Natural killer cell treated with Interleukin-12 subunit alpha and Interleukin-12 subunit beta and Interleukin-15 and Interleukin-18, amount 100 ng/mL, for 72 hours (primary cell): Measurements from ENCODE around the gene LSS. TPM values are rescaled to one million over a fixed set of nuclear protein-coding genes. Genes with fewer than 3 reads are reported as not detected.

Experiments used
- ATAC-seq, 2 donors: fragments of 150-1000 bp; cut with Tn5 transposase in 1 of 2; sonication (Bioruptor Pico), chemical (Tn5 transposase) in 1 of 2; 2 replicates each; pipeline ENCODE4 v1.10.0; 2021
- DNase-seq: peaks from one replicate; pipeline ENCODE4 v3.0.0; 2022; ENCODE audit warnings: low spot score
- H3K27ac Mint-ChIP-seq, 2 donors: 1 replicate in 1 of 2; 2 replicates in 1 of 2; pipeline ENCODE4 v1.8.0; 2022; ENCODE audit warnings: mixed read lengths in 2 of 2, mild to moderate bottlenecking in 1 of 2, moderate library complexity in 1 of 2
- H3K27me3 Mint-ChIP-seq, 2 donors: 1 replicate in 1 of 2; 2 replicates in 1 of 2; pipeline ENCODE4 v1.8.0; 2022; ENCODE audit warnings: mixed read lengths in 2 of 2
- H3K36me3 Mint-ChIP-seq: one replicate; pipeline ENCODE4 v1.8.0; 2022; ENCODE audit warnings: mixed read lengths
- H3K4me1 Mint-ChIP-seq, 2 donors: 1 replicate in 1 of 2; 2 replicates in 1 of 2; pipeline ENCODE4 v1.8.0; 2022; ENCODE audit warnings: low read depth in 2 of 2, mixed read lengths in 2 of 2, mild to moderate bottlenecking in 1 of 2
- H3K4me3 Mint-ChIP-seq: one replicate; pipeline ENCODE4 v1.8.0; 2022; ENCODE audit warnings: mixed read lengths
- H3K9me3 Mint-ChIP-seq: 2 replicates; pipeline ENCODE4 v1.8.0; 2022; ENCODE audit warnings: mixed read lengths
- total RNA-seq, 2 donors: library from RNA; stranded (reverse); gene quantifications; one replicate each; pipeline ENCODE4 v1.2.3, GENCODE V29; 2022

Gene LSS
- total RNA-seq, 2 donors from 2014 or later, result 32.6 to 54.4 TPM

DNA sequence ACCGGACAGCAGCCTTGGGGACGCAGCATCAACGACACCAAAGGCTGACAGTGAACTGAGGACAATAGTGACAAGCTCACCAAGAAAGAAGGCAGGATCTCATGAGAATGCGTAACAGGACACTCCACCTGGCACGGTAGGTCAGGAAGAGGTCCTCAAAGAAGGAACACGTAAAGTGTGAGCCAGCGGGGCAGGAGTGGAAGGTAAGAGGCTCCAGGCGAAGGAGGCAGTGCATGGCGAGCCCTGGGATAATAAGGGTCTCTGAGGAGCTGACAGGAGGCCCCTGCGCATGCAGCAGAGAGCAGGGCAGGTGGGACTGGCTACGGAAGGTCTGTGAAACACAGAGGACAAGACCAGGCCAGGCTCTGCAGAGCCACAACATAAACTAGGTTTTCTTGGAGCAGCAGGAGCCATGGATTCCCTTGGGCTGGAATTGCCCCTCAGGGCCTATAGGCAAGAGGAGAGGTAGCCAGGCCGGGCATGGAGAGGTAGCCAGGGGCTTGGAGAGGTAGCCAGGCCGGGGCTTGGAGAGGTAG is 8.2 kb downstream of the LSS start:
- Mint-ChIP-seq H3K4me1 (peaks cover 0 to 3% of the 10 kb centered on the region in 2 donors), H3K9me3 (no peaks in the 10 kb centered on the region), H3K36me3 (no peaks in the 10 kb centered on the region), H3K27me3 (no peaks in the 10 kb centered on the region), H3K27ac (no peak overlapping the region), H3K4me3 (no peak overlapping the region)
- DNase-seq (no peak), ATAC-seq (no peak)

DNA sequence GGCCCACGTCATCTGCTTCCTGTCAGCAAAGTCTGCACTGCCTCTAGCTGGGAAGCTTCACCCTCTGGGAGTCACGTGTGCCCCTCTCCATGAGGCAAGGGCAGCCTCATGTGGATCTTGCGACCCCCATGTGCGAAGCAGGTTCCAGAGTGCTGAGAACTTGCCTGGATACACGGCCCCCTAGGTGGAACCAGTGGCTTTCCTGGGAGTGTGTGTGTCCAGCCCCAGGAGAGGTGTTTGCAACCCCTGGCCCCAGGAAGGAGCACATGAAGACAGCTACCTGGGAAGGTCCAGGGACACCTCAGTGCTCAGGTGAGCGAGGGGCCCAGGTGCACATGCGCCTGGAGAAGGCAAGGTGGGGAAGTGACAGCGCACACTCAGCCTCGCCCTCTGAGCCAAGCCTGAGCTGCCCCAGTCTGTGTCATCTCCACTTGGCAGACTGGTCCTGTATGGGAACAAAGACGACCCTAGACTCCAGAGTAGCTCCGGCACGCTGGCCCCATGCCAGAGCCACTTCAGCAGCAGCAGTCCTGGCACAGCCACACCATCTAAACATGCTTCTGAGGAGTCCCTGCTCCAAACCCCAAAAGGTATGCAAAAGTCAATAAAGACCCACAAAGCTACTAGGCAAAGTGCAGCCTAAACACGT is 8.9 kb downstream of the LSS start:
- ATAC-seq, result no peak
- DNase-seq, result no peak
- H3K36me3 Mint-ChIP-seq, result no peaks in the 10 kb centered on the region
- H3K4me1 Mint-ChIP-seq, result peaks cover 0 to 3% of the 10 kb centered on the region in 2 donors
- no peak overlapping the region for H3K27ac Mint-ChIP-seq
- H3K9me3 Mint-ChIP-seq, result no peaks in the 10 kb centered on the region
- no peak overlapping the region for H3K4me3 Mint-ChIP-seq
- no peaks in the 10 kb centered on the region for H3K27me3 Mint-ChIP-seq

DNA sequence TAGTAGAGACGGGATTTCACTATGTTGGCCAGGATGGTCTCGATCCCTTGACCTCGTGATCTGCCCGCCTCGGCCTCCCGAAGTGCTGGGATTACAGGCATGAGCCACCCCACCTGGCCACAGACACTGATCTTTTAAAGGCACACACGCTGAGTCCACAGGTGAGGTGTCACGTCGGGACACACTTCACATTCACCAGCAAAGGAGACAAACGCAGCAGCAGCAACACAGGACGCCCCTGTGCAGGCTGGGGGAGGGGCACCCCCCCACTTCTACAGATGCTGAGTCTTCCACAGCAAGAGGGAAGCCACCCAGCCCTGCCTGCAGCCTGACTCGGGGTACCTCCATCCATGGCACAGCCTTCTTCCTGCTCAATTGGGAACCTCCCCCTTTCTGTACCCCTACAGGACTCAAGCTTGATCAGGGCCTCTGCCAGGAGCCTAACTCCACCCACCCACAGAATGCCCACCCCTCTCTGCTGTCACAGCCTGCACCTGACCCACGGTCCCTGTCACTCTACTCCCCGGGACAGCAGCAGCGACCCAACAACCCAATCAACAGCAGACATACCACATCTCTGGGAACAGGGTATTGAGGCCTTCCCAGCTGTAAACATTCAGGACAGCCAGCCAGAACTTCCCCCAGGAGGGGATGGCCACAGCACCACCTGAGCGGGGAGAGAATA is 9.5 kb downstream of the LSS start:
- H3K4me3 Mint-ChIP-seq, result no peak overlapping the region
- no peaks in the 10 kb centered on the region for H3K27me3 Mint-ChIP-seq
- no peak for DNase-seq
- H3K4me1 Mint-ChIP-seq, result no peaks in the 10 kb centered on the region
- H3K27ac Mint-ChIP-seq, result no peak overlapping the region
- H3K36me3 Mint-ChIP-seq, result no peaks in the 10 kb centered on the region
- no peaks in the 10 kb centered on the region for H3K9me3 Mint-ChIP-seq
- no peak for ATAC-seq

DNA sequence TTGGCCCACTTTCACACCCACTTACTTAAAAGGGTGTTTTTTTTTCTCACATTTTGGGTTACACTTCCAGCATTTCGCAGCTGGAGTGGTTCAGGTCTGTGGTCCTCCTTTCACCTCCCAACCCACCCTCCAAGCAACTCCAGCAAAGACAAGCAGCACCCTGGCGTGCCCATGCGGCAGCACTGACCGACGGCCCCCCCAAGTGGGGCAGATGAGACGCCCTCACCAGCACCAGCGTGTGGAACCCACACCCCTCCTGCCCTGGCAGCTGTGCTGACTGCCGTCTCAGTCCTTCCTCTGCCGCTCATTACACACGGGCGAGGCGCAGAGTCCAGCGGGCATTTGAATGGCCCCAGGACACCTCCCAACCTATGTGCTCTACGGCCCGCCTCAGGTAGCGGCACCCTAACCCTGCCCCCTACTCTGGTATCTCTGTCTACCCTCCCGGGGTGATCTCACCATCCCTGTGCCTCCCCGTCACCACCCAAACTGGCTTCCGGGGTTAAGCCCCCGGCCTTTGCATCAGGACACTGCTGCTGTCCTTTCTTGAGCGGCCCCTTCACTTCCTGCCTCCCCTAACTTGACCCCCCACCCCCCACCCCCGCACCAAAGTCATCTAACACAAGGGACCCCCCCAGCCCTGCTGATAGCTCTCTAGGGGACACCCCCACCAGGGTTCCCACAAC is 10.9 kb downstream of the LSS start:
- Mint-ChIP-seq H3K36me3 (no peaks in the 10 kb centered on the region), H3K9me3 (no peaks in the 10 kb centered on the region), H3K27ac (no peak overlapping the region), H3K27me3 (no peaks in the 10 kb centered on the region), H3K4me1 (no peaks in the 10 kb centered on the region), H3K4me3 (no peak overlapping the region)
- DNase-seq, result no peak
- no peak for ATAC-seq

DNA sequence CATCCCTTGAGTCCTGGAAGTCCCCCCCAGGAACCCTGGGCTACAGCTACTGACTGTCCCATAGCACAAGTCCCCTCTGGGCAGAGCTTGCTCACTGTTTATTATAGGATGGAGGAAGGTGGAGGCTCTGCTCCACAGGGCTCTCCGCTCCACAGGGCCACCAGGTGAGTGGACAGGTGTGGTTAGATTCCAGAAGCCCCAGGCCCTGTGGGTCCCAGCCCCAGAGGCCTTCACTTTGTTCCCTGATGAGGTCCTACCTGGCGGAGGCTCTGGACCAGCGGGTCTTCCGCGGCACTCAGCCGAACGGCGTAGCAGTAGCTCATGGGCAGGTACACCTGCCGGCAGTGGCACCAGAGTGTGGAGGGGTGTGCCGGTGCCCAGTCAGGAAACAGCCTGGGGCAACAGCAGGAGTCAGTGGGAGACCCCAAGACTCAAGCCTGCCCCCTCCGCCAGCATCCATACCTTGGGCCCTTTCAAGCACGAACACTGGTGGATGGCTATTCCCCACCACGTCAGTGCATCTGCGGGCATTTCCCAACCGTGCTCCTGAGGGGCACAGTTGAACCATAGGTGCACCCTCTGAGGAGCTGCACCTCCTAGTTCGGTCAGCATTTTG is 12.3 kb downstream of the LSS start:
- H3K36me3 Mint-ChIP-seq, result no peaks in the 10 kb centered on the region
- H3K4me3 Mint-ChIP-seq, result no peak overlapping the region
- H3K9me3 Mint-ChIP-seq, result no peaks in the 10 kb centered on the region
- H3K27me3 Mint-ChIP-seq, result no peaks in the 10 kb centered on the region
- no peaks in the 10 kb centered on the region for H3K4me1 Mint-ChIP-seq
- DNase-seq (no peak), ATAC-seq (no peak)
- H3K27ac Mint-ChIP-seq, result no peak overlapping the region

DNA sequence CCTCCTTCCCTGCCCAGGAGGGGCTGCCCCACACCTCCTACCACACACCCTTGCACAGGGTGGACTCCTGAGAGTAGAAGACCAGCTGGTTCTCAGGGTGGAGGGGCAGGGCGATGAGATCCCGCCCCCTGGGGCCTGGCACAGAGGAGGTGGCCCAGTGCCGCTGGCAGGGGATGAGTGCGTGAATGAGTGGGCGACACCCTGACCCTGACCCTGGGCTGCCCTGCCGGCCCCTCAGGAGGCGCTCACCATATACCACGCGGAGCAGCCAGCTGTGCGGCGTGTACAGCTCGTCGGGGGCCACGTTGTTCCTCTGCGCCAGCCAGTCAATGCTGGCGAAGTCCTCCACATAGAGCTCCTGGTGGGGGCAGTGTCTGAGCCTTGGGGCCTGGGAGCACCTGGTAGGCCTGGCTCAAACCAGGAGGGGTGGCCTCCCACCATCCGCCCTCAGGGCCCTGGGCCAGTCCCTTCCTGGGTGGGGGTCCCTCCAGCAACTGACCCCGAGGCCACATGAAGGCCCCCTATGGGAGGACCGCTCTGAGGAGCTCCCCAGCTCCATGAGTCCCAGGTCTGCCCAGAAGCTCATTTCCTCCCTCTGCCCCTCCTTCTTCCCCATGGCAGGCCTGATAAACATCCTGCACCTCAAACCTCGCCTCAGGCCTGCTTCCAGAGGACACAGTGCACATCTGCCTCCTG is 13.0 kb downstream of the LSS start:
- H3K36me3 Mint-ChIP-seq, result no peaks in the 10 kb centered on the region
- no peak overlapping the region for H3K27ac Mint-ChIP-seq
- H3K9me3 Mint-ChIP-seq, result no peaks in the 10 kb centered on the region

DNA sequence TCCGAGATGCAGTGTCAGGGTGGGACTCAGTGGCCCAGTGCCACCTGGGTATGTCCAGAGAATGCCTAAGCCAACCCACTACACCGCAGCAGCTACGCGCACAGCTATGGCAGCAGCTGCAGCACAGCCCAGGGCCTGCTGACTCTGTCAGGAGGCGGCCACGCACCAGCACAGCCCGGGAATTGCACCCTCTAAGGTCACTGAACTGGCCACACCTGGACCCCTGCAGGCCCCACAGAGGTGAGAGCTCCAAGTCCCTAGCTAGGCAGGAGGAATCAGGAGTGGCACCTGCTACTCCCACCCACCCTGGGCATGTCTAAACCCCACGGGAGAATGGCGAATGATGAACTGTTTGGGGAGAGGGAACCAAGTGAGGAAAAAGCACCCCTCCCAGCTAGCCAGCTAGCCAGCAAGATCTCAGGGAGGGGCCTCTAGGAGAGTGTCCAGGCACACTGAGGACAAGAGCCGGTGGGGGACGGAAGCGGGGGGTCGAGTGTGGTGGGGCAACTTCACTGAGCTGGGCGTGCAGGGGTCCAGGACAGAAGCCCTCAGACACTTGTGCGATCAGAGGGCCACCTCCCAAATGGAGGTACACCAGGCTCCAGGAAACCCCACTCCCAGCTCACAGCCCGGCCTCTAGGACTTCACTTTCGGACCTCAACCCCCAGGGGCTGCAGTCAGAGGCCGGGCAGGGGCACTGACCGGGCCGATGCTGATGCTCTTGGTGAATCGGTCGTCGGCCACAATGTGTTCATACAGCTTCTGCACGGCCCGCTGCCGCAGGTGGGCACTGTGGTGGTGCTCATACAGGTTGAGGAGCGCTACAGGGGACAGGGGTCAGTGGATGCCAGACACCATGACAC is 13.9 kb downstream of the LSS start:
- H3K4me1 Mint-ChIP-seq, result no peaks in the 10 kb centered on the region
- no peaks in the 10 kb centered on the region for H3K9me3 Mint-ChIP-seq
- no peak for ATAC-seq
- H3K27ac Mint-ChIP-seq, result no peak overlapping the region
- no peak for DNase-seq
- no peaks in the 10 kb centered on the region for H3K36me3 Mint-ChIP-seq
- no peaks in the 10 kb centered on the region for H3K27me3 Mint-ChIP-seq
- no peak overlapping the region for H3K4me3 Mint-ChIP-seq

More for the DNA sequence above, 13.0 kb downstream of the LSS start:
- Mint-ChIP-seq H3K4me1 (no peaks in the 10 kb centered on the region), H3K4me3 (no peak overlapping the region), H3K27me3 (no peaks in the 10 kb centered on the region)
- DNase-seq (no peak), ATAC-seq (peak in 1 of 2 donors; percentile 4)

DNA sequence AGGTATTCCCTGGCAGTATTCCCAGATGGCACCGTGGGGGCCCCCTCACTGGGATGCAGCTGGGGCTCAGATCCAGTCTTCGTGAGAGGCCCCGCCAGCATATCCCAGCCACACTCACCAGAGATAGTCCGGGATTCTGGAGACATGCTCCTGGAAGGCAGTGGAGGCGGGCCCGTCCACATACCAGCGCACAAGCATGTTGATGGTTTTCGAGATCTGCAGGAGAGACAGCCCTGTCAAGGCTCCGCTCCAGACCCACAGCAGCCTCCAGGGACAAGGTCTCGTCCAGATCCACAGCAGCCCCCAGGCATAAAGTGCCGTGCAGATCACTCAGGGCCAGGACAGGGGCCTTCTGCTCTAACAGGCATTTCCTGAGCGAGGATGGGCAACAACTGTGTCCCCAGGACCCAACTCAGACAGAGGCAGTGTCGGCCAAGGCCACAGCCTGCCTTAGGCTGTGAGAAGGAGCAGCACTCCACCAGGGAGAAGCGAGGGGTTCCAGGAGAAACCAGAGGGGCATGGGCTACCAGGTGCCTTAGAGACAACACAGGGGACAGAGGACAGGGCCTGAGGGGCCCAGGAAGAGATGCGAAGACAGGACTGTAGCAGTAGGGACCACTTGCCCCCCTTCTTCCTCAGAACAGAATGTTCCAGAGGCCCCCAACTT is 14.8 kb downstream of the LSS start:
- Mint-ChIP-seq H3K36me3 (no peaks in the 10 kb centered on the region), H3K27me3 (no peaks in the 10 kb centered on the region), H3K9me3 (no peaks in the 10 kb centered on the region), H3K4me3 (no peak overlapping the region), H3K4me1 (no peaks in the 10 kb centered on the region), H3K27ac (no peak overlapping the region)
- no peak for ATAC-seq
- DNase-seq, result no peak

DNA sequence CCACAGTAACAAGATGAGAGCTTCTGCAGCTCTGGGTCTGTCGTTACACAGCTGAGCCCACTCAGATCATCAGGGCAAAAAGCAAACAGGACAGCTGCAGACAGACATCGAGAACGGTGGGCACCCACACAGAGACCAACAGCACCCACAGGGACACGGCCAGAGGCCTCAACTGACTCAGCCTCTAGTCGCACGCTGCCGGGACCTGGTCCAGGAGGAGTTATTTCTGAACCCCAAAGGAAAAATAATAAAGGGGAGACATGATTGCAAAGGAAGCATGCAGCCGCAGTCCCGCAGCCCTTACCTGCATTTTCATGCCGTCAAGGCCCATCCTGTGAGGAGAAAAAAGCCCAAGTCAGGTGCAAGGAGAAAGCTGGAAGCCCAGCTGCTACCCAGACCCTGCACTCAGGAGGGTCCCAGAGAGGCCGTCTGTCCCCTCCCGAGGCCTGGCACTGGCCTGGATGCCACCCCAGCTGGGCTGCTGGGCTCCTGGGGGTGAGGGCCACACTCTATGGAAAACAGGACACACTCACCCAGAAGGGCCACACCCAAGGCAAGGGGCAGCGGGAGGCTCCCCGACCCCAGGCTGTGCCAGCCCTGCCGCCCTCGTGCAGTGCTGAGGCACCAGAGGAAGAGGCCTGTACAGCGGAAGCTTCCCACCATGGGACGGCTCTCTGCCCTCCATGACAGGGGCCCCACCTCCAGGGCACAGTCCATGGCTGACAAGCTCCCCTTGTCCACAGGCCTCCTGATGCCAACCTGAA is 15.7 kb downstream of the LSS start:
- Mint-ChIP-seq H3K36me3 (no peaks in the 10 kb centered on the region), H3K4me3 (no peak overlapping the region), H3K27ac (no peak overlapping the region), H3K27me3 (no peaks in the 10 kb centered on the region), H3K4me1 (no peaks in the 10 kb centered on the region), H3K9me3 (no peaks in the 10 kb centered on the region)
- DNase-seq, result no peak
- no peak for ATAC-seq

DNA sequence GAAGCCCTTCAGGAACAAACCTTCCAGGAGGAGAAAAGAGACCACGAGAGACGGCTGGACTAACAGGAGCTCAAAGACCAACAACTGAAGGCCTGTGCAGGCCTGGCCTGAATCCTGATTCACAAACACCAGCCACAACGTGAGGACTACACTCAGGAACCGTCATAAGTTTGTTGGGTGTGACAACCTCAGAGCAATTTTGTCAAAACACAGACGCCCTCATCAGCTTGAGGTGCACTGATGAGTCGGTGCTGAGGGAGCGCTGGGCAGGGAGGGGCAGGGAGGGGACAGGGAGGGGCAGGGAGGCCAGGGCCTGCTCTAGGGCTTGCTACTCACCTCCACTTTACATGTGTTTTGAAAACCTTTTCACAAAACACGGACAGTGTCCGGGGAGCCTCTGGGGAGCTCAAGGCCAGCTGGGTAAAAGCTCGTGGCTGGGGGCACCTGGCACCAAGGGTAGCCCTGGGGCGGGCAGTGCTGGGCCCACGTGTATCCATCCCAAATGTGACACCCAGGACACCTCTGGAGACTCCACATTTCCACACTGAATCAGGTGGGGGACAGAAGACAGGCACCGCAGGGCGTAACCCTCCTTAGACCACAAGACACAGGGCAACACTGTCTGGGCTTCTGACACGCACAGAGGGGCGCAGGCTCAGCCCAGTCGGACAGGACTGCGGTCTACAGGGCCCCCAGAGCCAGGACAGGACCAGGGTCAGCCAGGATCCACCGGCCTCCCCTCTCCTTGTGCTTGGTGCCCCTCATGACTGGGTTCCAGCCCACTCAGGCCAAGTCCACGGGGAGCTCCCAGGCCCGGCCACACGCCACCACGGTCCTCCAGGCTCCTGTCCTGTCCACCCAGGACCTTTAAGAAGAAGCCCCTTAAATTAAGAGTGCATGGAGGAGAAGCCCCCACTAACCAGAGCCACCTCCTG is 16.5 kb downstream of the LSS start:
- H3K27ac Mint-ChIP-seq, result peak overlapping the region in 1 of 2 donors; percentile 35
- no peaks in the 10 kb centered on the region for H3K4me1 Mint-ChIP-seq
- no peak overlapping the region for H3K4me3 Mint-ChIP-seq
- H3K9me3 Mint-ChIP-seq, result no peaks in the 10 kb centered on the region
- H3K27me3 Mint-ChIP-seq, result no peaks in the 10 kb centered on the region
- DNase-seq (no peak), ATAC-seq (no peak)
- H3K36me3 Mint-ChIP-seq, result no peaks in the 10 kb centered on the region

DNA sequence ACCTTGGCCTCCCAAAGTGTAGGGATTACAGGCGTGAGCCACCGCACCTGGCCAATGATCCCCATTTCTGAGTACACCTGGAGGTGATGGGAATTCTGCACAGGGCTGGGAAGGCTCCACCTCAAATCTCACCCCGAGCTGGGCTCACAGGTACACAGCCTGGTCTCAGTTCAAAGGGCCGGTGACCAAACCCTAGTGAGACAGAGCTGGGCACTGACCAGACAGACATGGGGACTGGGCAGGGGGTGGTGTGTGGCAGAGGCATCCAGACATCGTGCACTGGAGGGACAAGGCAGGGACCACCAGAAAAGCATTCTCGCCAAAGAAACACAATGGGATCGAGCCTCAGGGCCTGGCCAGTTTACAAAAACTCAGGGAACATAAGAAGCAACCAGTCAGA is 17.2 kb downstream of the LSS start:
- Mint-ChIP-seq H3K36me3 (no peaks in the 10 kb centered on the region), H3K27ac (peak overlapping the region in 1 of 2 donors; percentile 35), H3K9me3 (no peaks in the 10 kb centered on the region), H3K27me3 (no peaks in the 10 kb centered on the region), H3K4me3 (no peak overlapping the region), H3K4me1 (no peaks in the 10 kb centered on the region)
- ATAC-seq, result no peak
- DNase-seq, result no peak
